OCI-LY1 (cell line): Measurements from ENCODE around the gene ACKR2.

Experiments used
- H2AFZ ChIP-seq: fragments of 200-600 bp; sonication (generic), shearing (Covaris generic); 2 replicates; pipeline ENCODE4 v1.6.0; 2014; ENCODE audit warnings: antibody characterized with exemption, mild to moderate bottlenecking, low read length
- H3F3A ChIP-seq: fragments of 200-600 bp; sonication (generic), shearing (Covaris generic); 2 replicates; pipeline ENCODE4 v1.6.0; 2014; ENCODE audit warnings: mild to moderate bottlenecking, antibody characterized with exemption, low read length, moderate library complexity; ENCODE audit not compliant: insufficient read depth
- H3K27ac ChIP-seq: fragments of 200-600 bp; sonication (generic); 2 replicates; pipeline ENCODE4 v1.5.1; 2014; ENCODE audit warnings: low read length, mixed run types, mild to moderate bottlenecking, low read depth; ENCODE audit not compliant: poor library complexity, severe bottlenecking
- H3K27me3 ChIP-seq: fragments of 200-600 bp; sonication (generic); 2 replicates; pipeline ENCODE4 v1.6.0; 2014; ENCODE audit warnings: antibody characterized with exemption, mild to moderate bottlenecking, low read length, moderate library complexity; ENCODE audit not compliant: insufficient read depth
- H3K36me3 ChIP-seq: fragments of 200-600 bp; sonication (generic); 2 replicates; pipeline ENCODE4 v1.6.1; 2014; ENCODE audit warnings: mild to moderate bottlenecking, antibody characterized with exemption, low read length, moderate library complexity, mixed read lengths; ENCODE audit not compliant: insufficient read depth
- H3K4me1 ChIP-seq: fragments of 200-600 bp; sonication (generic); 2 replicates; pipeline ENCODE4 v1.5.1; 2014; ENCODE audit warnings: mild to moderate bottlenecking, low read length, moderate library complexity; ENCODE audit not compliant: insufficient read depth, severe bottlenecking
- H3K4me2 ChIP-seq: fragments of 200-600 bp; sonication (generic), shearing (Covaris generic); 2 replicates; pipeline ENCODE4 v1.6.1; 2014; ENCODE audit warnings: low read length
- H3K4me3 ChIP-seq: fragments of 200-600 bp; sonication (generic); 2 replicates; pipeline ENCODE4 v1.5.1; 2014; ENCODE audit warnings: low read length, low read depth, mild to moderate bottlenecking, mixed read lengths; ENCODE audit not compliant: poor library complexity, severe bottlenecking
- H3K79me2 ChIP-seq: fragments of 200-600 bp; shearing (Covaris generic); 2 replicates; pipeline ENCODE4 v1.6.1; 2016; ENCODE audit warnings: mixed run types, low read length, mixed read lengths; ENCODE audit not compliant: insufficient read depth
- H3K9ac ChIP-seq: fragments of 200-600 bp; sonication (generic), shearing (Covaris generic); 2 replicates; pipeline ENCODE4 v1.6.1; 2014; ENCODE audit warnings: mild to moderate bottlenecking, low read length, mixed read lengths
- H3K9me2 ChIP-seq: fragments of 200-600 bp; sonication (generic), shearing (Covaris generic); 2 replicates; pipeline ENCODE4 v1.6.1; 2014; ENCODE audit warnings: low read depth, mild to moderate bottlenecking, low read length, mixed read lengths
- H3K9me3 ChIP-seq: fragments of 200-600 bp; shearing (Covaris generic); 2 replicates; pipeline ENCODE4 v1.6.1; 2014; ENCODE audit warnings: low read length, mixed read lengths
- H4K20me1 ChIP-seq: fragments of 200-600 bp; sonication (generic), shearing (Covaris generic); 2 replicates; pipeline ENCODE4 v1.6.0; 2016; ENCODE audit warnings: mild to moderate bottlenecking, low read length; ENCODE audit not compliant: insufficient read depth
- CTCF ChIP-seq: fragments of 200-600 bp; sonication (generic), shearing (Covaris generic); IDR thresholded peaks from 2 replicates; pipeline ENCODE4 v1.5.1; 2017; ENCODE audit warnings: mild to moderate bottlenecking, antibody characterized with exemption, low read length, moderate library complexity, mixed read lengths
- EZH2 ChIP-seq: fragments of 200-600 bp; sonication (generic), shearing (Covaris generic); IDR thresholded peaks from 2 replicates; pipeline ENCODE4 v1.8.0; 2017; ENCODE audit warnings: borderline replicate concordance, mixed run types, mild to moderate bottlenecking, antibody characterized with exemption, low read length, moderate library complexity, mixed read lengths

ACKR2 gene

GRCh38 chr3:42795621-42796181 lies 13.5 kb upstream of the ACKR2 start:
- no peak overlapping the region for H3K27ac ChIP-seq
- TF ChIP-seq CTCF (no peak), EZH2 (no peak)
- H2AFZ ChIP-seq: no peak overlapping the region
- H3K79me2 ChIP-seq: peaks cover 28% of the 10 kb centered on the region
- H4K20me1 ChIP-seq: no peaks in the 10 kb centered on the region
- peaks cover 5% of the 10 kb centered on the region for H3K4me1 ChIP-seq
- no peaks in the 10 kb centered on the region for H3F3A ChIP-seq
- H3K9ac ChIP-seq: no peak overlapping the region
- H3K9me2 ChIP-seq: no peaks in the 10 kb centered on the region
- H3K4me3 ChIP-seq: no peak overlapping the region
- H3K4me2 ChIP-seq: no peak overlapping the region
- peaks cover 42% of the 10 kb centered on the region for H3K36me3 ChIP-seq
- H3K27me3 ChIP-seq: no peaks in the 10 kb centered on the region
- no peaks in the 10 kb centered on the region for H3K9me3 ChIP-seq

GRCh38 chr3:42796332-42796885 lies 12.8 kb upstream of the ACKR2 start:
- no peaks in the 10 kb centered on the region for H3F3A ChIP-seq
- H3K4me2 ChIP-seq: no peak overlapping the region
- peaks cover 43% of the 10 kb centered on the region for H3K36me3 ChIP-seq
- H3K9me2 ChIP-seq: no peaks in the 10 kb centered on the region
- no peak overlapping the region for H2AFZ ChIP-seq
- H4K20me1 ChIP-seq: no peaks in the 10 kb centered on the region
- H3K79me2 ChIP-seq: peaks cover 28% of the 10 kb centered on the region
- H3K9ac ChIP-seq: no peak overlapping the region
- no peak overlapping the region for H3K4me3 ChIP-seq
- H3K27me3 ChIP-seq: no peaks in the 10 kb centered on the region
- peaks cover 11% of the 10 kb centered on the region for H3K4me1 ChIP-seq
- no peaks in the 10 kb centered on the region for H3K9me3 ChIP-seq
- TF ChIP-seq CTCF (no peak), EZH2 (no peak)
- H3K27ac ChIP-seq: no peak overlapping the region

- Histone ChIP-seq H3K27ac (no peak overlapping the region), H3K4me1 (peaks cover 30% of the 10 kb centered on the region), H3K9me2 (no peaks in the 10 kb centered on the region), H3K4me3 (no peak overlapping the region), H2AFZ (no peak overlapping the region), H3K4me2 (no peak overlapping the region), H3K79me2 (peaks cover 49% of the 10 kb centered on the region), H4K20me1 (no peaks in the 10 kb centered on the region), H3K9me3 (no peaks in the 10 kb centered on the region), H3K9ac (no peak overlapping the region), H3F3A (no peaks in the 10 kb centered on the region), H3K27me3 (no peaks in the 10 kb centered on the region), H3K36me3 (peaks cover 34% of the 10 kb centered on the region)
- no peak for TF ChIP-seq EZH2
- no peak for TF ChIP-seq CTCF
Measured at GRCh38 chr3:42799376-42799775, 9.9 kb upstream of the ACKR2 start.
